Kasumi-1 (cell line): ENCODE results near the gene KCTD11.
"Not testable (repeated sequence)": the region's sequence is repeated elsewhere in the genome, so short reads cannot be mapped to it uniquely, and the experiment has no call there.

Source experiments
- DNase-seq, 2 experiments: peaks; one replicate each; lab custom pipeline; 2025; lab: John Stamatoyannopoulos, UW

The KCTD11 gene

DNA sequence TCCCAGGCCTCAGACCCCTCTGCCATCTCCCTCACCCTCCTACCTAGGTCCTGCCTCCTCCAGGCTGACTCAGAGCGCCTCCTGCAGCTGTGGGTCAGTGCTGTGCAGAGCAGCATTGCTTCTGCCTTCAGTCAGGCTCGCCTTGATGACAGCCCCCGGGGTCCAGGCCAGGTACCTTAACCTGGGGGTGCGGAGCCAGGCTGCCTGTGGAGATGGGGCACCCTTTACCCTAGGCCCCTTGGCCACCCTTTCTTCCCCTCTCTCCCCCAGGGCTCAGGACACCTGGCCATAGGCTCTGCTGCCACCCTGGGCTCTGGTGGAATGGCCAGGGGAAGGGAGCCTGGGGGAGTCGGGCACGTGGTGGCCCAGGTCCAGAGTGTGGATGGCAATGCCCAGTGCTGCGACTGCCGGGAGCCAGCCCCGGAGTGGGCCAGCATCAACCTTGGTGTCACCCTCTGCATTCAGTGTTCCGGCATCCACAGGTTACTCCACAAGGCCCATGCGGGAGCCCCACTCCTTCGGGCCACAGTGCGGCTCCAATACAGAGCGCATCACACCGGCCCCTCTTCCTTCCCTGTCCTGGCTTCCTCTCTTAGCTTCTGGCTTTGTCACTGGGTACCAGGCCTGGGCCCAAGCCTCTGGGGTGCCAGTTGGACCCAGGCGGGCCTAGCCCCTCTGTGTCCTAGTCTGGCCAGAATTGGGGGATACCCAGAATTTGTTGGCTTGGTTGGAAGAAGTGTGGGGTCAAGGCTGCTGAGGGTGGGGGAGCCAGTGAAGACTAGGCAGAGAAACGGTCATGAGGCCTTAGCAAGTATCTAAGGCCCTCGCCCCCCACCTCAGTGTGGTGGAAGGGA, 5.0 kb upstream of the KCTD11 start:
- DNase-seq: no peak

GRCh38 chr17:7347630-7348477, 4.1 kb upstream of the KCTD11 start:
- DNase-seq: no peak

DNA sequence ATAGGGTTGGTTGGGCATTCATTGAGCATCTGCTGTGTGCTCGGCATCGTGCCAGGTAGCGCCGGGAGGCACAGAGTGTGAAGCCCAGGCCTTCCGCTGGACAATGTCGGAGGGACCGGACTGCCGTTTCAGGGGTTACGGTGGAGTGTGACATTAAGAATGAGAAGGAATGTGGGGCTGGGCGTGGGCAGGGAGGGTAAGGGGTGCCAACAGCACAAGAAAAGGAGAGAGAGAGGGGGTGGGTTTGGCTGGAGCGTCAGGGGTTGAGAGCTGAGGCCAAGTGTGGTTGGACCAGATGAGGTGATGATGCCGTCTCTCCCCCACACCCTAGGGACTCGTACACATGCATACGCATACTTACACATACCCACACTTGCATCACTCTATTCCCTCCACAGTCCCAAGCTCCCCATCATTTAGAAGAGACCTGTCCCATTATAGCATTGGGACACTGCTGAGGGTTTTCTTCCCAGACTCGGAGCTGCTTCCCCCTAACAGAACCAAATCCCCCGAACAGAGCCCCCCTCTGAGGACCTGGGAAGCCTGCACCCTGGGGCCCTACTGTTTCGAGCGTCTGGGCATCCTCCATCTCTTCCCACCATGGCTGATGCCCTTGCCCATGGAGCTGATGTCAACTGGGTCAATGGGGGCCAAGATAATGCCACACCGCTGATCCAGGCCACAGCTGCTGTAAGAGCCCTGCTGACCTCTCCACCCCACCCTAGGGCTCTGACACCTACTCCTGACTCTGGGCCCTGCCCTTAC, 3.3 kb upstream of the KCTD11 start:
- no peak for DNase-seq

DNA sequence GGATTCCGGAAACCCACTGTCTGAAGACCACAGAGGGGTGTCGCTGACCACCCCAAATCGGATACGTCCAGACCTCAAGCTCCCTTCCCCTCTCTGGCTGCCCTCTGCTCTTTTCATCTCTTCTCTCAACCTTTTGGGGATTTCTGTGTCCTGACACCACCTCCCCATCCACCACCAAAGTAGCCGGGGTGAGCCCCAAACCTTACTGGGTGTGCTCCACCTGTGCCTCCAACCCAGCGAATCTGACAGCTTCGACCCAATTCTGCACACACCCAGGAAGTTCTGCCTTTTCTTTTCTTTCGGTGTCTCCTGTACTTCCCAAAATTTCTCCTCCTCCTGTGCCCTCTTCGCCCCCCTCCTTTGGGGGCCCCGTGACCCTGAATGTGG, 534 bp downstream of the KCTD11 start:
- DNase-seq: no peak

DNA sequence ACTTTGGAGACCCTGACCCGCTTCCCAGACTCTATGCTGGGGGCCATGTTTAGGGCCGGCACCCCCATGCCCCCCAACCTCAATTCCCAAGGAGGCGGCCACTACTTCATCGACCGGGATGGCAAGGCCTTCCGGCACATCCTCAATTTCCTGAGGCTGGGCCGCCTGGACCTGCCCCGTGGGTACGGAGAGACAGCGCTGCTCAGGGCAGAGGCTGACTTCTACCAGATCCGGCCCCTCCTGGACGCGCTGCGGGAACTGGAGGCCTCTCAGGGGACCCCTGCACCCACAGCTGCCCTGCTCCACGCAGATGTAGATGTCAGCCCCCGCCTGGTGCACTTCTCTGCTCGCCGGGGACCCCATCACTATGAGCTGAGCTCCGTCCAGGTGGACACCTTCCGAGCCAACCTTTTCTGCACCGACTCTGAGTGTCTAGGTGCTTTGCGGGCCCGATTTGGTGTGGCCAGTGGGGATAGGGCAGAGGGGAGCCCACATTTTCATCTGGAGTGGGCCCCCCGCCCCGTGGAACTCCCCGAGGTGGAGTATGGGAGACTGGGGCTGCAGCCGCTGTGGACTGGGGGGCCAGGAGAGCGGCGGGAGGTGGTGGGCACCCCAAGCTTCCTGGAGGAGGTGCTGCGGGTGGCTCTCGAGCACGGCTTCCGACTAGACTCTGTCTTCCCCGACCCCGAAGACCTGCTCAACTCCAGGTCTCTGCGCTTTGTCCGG, 1.1 kb downstream of the KCTD11 start:
- DNase-seq: no peak

GRCh38 chr17:7354262-7354843, 2.4 kb downstream of the KCTD11 start:
- no peak for DNase-seq

DNA sequence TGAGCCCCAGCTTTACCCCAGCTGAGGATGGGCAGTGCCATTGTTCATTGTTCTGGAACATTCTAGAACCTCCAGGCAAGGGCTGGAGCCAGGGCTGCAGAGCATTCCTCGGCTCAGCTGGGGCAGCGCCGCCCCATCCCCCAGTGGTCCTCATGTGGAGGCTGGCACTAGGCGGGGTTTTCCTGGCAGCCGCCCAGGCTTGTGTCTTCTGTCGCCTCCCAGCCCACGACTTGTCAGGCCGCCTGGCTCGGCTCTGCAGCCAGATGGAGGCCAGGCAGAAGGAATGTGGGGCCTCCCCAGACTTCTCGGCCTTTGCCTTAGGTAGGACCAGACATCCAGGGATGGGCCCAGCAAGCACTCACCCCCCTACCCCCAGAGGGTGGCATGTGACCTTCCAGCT, 3.1 kb downstream of the KCTD11 start, which contains the start of gene TMEM95:
TMEM95 (plus strand) TSS at position 104 of the 400 bp plus-strand sequence; CDS start at position 153, 49 bp downstream.
- no peak for DNase-seq

GRCh38 chr17:7355573-7355972, 3.6 kb downstream of the KCTD11 start:
- no peak for DNase-seq

GRCh38 chr17:7356072-7356549, 4.1 kb downstream of the KCTD11 start:
- DNase-seq: peak; percentile 18 to 40

DNA sequence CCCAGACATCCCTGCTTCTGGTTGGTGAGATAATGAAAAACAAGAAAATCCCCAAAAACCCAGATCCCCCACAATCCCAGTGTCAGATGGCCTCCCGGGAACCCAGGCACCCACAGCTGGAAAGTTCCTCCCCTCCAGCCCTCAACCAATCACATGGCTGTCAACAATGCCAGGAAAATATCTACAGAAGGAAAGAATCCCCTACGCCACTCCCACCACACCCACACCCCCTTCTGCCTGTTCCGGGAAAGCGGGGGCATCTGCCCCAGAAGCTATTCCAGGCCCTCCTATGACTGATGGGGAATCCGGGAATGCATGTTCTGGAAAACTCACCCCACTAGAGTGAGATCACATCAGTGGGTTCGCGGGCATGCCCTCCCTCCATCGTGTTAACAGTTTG, 4.8 kb downstream of the KCTD11 start:
- DNase-seq: no peak

- DNase-seq: no peak
Observed at GRCh38 chr17:7357381-7357780, 5.4 kb downstream of the KCTD11 start.

DNA sequence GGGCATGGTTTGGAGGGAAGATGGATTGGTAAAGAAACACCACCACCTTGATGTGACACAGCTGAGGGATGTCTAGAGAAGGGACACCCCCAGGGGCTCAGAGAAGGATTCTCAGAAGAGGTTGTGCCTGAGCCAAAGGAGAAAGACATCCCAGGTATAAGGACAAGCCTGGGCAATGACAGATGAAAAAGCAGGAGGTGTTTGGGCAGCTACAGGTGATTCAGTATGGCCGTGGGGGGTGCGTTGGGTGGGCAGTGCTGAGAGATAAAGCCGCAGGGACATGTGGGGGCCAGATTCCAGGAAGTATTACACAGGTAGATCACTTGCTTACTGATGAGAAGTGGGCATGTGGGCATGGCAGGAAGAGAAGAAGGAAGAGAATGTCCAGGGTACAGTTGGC, 9.9 kb downstream of the KCTD11 start:
- DNase-seq: no peak

DNA sequence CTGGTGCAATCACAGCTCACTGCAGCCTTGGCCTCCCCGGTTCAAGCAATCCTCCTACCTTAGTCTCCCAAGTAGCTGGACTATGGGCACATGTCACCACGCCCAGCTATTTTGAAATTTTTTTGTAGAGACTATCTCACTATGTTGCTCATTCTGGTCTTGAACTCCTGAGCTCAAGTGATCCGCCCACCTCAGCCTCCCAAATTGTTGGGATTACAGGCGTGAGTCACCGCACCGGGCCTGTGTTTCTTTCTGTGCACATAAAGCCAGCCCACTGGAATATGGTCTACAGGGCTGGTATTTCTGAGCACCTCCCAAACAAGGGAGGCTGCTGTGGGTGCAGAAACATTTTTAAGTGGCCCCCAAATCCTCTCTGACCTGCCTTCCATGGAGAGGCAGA, 11.3 kb downstream of the KCTD11 start:
- no peak for DNase-seq

DNA sequence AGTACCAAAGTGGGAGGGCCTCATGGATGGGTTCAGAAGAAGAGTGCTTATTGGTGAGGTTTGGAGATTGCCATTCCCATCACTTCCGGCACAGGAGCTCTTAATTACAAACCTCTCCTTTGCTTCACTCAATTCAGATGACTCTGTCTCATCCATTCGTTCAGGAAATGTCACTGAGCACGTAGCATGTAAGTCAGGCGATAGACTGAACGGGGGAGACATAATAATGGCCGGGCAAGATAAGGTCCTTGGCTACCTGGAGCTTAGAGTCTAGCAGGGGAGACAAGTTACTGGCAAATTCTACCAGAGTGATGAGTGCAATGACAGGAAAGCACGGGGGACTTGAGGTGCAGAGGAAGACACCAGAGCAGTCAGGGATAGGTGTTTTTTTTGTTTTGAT, 14.0 kb downstream of the KCTD11 start:
- not testable (repeated sequence) for DNase-seq

DNA sequence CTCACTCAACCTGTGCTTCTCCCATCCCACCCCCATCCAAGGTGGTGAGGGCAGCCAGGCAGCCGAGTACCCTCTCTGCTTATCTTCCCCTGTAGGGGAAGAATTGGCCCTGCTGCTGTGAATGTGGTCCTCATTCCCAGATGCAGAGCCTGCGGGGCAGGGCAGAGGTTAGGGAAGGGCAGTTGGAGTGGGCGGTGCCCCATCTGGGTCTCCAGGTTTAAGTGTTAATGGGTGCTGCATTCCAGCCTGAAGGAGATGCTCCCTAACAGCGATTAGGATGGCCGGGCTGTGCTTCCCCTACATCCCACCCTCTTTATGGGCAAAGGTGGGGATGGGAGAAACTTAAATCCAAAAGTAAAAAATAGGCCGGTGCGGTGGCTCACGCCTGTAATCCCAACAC, 15.1 kb downstream of the KCTD11 start:
- no peak for DNase-seq

GRCh38 chr17:7367918-7368598, 16.1 kb downstream of the KCTD11 start:
- DNase-seq: no peak

- not testable (repeated sequence) for DNase-seq
Observed at GRCh38 chr17:7368599-7368994, 16.6 kb downstream of the KCTD11 start.

GRCh38 chr17:7369825-7370224, 17.9 kb downstream of the KCTD11 start:
- no peak for DNase-seq

- DNase-seq: no peak
Observed at GRCh38 chr17:7370853-7371252, 18.9 kb downstream of the KCTD11 start.

DNA sequence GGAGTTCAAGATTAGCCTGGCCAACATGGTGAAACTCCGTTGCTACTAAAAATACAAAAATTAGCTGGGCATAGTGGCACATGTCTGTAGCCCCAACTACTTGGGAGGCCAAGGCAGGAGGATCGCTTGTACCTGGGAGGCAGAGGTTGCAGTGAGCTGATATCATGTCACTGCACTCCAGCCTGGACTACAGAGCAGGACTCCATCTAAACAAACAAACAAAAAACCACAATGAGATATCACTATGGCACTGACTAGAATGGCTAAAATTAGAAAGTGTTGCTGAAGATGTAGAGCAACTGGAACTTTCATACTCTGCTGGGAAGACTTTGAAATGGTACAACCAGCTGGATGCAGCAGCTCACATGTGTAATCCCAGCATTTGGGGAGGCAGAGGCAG, 22.4 kb downstream of the KCTD11 start:
- DNase-seq: no peak
